Measurements from ENCODE around the gene GBF1. TPM values are rescaled to one million over a fixed set of nuclear protein-coding genes. Genes with fewer than 3 reads are reported as not detected.
"Not testable (repeated sequence)": the region's sequence is repeated elsewhere in the genome, so short reads cannot be mapped to it uniquely, and the experiment has no call there.

GBF1 gene
- total RNA-seq, 1 donor, result 38.0 TPM

GRCh38 chr10:102246261-102246660 is 929 bp downstream of the GBF1 start:
- no peak for TF ChIP-seq CTCF (IDR thresholded peaks at IDR 0.05; ENCODE audit: extremely low read depth, low read depth, low read length)
- Histone ChIP-seq H3K27ac (ENCODE audit: low read depth, low read length) (peak overlapping the region; percentile 91), H3K4me2 (ENCODE audit: insufficient read depth, low read length) (peak overlapping the region; percentile 90), H3K9me3 (ENCODE audit: low read depth, low read length) (no peaks in the 10 kb centered on the region), H4K20me1 (ENCODE audit: insufficient read depth, low read length) (peaks cover 48% of the 10 kb centered on the region), H3K36me3 (ENCODE audit: insufficient read depth, low read length) (no peaks in the 10 kb centered on the region), H3K79me2 (ENCODE audit: insufficient read depth, low read length) (peaks cover 59% of the 10 kb centered on the region), H2AFZ (ENCODE audit: low read length) (no peak overlapping the region), H3K4me3 (ENCODE audit: insufficient read depth, low read length) (peak overlapping the region; percentile 97), H3K27me3 (ENCODE audit: insufficient read depth, low read length) (no peaks in the 10 kb centered on the region), H3K4me1 (ENCODE audit: insufficient read depth, low read length) (peaks cover 43% of the 10 kb centered on the region)
- no peak for DNase-seq (ENCODE audit: insufficient read length, low spot score, missing footprints)

GRCh38 chr10:102247734-102248133 is 2.4 kb downstream of the GBF1 start:
- DNase-seq (ENCODE audit: insufficient read length, low spot score, missing footprints), result no peak
- Histone ChIP-seq H4K20me1 (ENCODE audit: insufficient read depth, low read length) (peaks cover 51% of the 10 kb centered on the region), H3K27ac (ENCODE audit: low read depth, low read length) (peak overlapping the region; percentile 16), H2AFZ (ENCODE audit: low read length) (no peak overlapping the region), H3K9me3 (ENCODE audit: low read depth, low read length) (no peaks in the 10 kb centered on the region), H3K4me2 (ENCODE audit: insufficient read depth, low read length) (peak overlapping the region; percentile 90), H3K27me3 (ENCODE audit: insufficient read depth, low read length) (no peaks in the 10 kb centered on the region), H3K36me3 (ENCODE audit: insufficient read depth, low read length) (no peaks in the 10 kb centered on the region), H3K79me2 (ENCODE audit: insufficient read depth, low read length) (peaks cover 74% of the 10 kb centered on the region), H3K4me1 (ENCODE audit: insufficient read depth, low read length) (peaks cover 38% of the 10 kb centered on the region), H3K4me3 (ENCODE audit: insufficient read depth, low read length) (peak overlapping the region; percentile 97)
- no peak for TF ChIP-seq CTCF (IDR thresholded peaks at IDR 0.05; ENCODE audit: extremely low read depth, low read depth, low read length)

GRCh38 chr10:102252508-102252907 is 7.2 kb downstream of the GBF1 start:
- H2AFZ ChIP-seq (ENCODE audit: low read length); H3K9me3 ChIP-seq (ENCODE audit: low read depth, low read length); H3K27ac ChIP-seq (ENCODE audit: low read depth, low read length); H3K4me3 ChIP-seq (ENCODE audit: insufficient read depth, low read length); H3K27me3 ChIP-seq (ENCODE audit: insufficient read depth, low read length); DNase-seq (ENCODE audit: insufficient read length, low spot score, missing footprints); H3K4me2 ChIP-seq (ENCODE audit: insufficient read depth, low read length); H3K36me3 ChIP-seq (ENCODE audit: insufficient read depth, low read length); H3K4me1 ChIP-seq (ENCODE audit: insufficient read depth, low read length): not testable (repeated sequence)
- peaks cover 76% of the 10 kb centered on the region for H4K20me1 ChIP-seq (ENCODE audit: insufficient read depth, low read length)
- peaks cover 100% of the 10 kb centered on the region for H3K79me2 ChIP-seq (ENCODE audit: insufficient read depth, low read length)

- peaks cover 100% of the 10 kb centered on the region for H3K79me2 ChIP-seq (ENCODE audit: insufficient read depth, low read length)
- H3K4me1 ChIP-seq (ENCODE audit: insufficient read depth, low read length), result peaks cover 3% of the 10 kb centered on the region
- H4K20me1 ChIP-seq (ENCODE audit: insufficient read depth, low read length), result peaks cover 71% of the 10 kb centered on the region
- no peak overlapping the region for H3K27ac ChIP-seq (ENCODE audit: low read depth, low read length)
- DNase-seq (ENCODE audit: insufficient read length, low spot score, missing footprints), result peak; percentile 62
- H3K36me3 ChIP-seq (ENCODE audit: insufficient read depth, low read length), result peaks cover 7% of the 10 kb centered on the region
- no peaks in the 10 kb centered on the region for H3K27me3 ChIP-seq (ENCODE audit: insufficient read depth, low read length)
- no peak for TF ChIP-seq CTCF (IDR thresholded peaks at IDR 0.05; ENCODE audit: extremely low read depth, low read depth, low read length)
- H3K9me3 ChIP-seq (ENCODE audit: low read depth, low read length), result no peaks in the 10 kb centered on the region
- no peak overlapping the region for H2AFZ ChIP-seq (ENCODE audit: low read length)
- no peak overlapping the region for H3K4me3 ChIP-seq (ENCODE audit: insufficient read depth, low read length)
- H3K4me2 ChIP-seq (ENCODE audit: insufficient read depth, low read length), result no peak overlapping the region
Measured at GRCh38 chr10:102254426-102254825, 9.1 kb downstream of the GBF1 start.

All from osteoblast (primary cell).